ENCODE measurements around the gene TLL2. TPM values are rescaled to one million over a fixed set of nuclear protein-coding genes. Genes with fewer than 3 reads are reported as not detected.

Gene TLL2
- total RNA-seq, 1 experiment from 2014 or later = 0.64 TPM

DNA sequence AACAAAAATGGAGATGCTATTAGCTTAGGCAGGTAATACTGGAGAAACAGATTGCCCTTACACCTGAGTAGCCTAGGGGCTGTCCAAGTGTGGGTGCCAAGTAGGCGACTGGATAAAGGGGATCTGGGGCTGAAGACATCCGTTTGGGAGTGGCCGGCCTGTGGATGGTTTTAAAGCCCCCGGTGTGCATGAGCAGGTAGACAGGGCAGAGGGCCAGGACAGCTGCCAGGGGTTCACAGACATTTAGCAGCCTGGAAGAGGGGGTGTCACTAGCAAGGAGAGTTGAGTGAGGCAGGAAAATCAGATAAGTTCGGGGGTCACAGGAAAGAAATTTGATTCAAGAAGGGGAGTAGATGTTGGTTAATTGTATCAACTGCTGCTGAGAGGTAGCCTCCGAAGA, 153.4 kb downstream of the TLL2 start:
- no peak for DNase-seq (ENCODE audit: low spot score)

DNA sequence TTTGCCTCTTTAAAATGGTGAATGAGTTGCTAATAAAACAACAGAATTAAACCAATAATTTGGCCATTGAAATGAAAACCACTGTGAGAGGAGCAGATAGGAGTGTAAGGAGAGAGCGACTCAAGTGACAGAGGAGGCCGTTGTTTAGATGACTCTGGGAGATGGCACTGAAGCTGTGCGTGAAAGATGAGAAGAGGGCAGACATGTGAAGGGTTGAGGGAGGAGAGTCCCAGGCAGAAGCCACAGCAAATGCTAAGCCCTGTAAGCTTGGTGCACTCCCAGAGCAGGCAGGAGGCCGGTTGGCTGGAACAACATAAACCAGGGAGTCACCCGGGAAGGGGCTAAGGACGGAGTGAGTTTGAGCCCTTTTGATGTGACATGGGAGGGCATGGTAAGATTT, 154.1 kb downstream of the TLL2 start:
- no peak for DNase-seq (ENCODE audit: low spot score)

DNA sequence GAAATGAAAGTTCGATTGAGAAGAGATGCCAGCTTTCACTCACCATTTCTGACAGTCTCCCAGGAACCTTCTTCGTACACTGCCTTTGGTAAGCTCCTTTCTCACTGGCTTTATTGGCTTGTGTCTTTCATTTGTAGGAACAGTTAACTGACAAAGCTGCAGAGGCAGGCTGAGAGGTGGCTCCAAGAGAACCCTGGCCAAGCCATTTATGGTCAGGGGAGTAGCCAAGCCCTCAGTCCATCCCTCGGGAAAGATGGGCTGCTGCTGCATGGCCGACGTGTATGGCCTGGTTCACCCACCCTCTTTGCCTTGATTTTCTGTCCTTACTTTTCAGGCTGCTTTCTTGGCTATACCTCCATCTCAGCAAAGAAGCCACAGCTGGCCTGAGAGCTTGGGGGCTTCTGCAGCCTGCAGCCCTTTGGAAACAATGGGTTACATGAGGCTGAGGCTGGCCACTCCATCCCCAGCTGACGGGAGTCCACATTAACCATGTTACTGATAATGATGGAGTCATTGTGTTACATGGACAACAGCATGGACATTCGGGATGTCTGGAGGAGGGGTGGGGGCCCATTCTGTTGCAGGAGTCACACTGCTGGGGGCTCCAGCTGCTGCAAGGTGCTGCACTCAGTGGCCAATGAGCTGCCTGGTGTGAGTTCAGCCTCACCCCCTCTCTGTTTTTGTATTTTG, 154.7 kb downstream of the TLL2 start, which contains the start of gene OPALIN:
Gene OPALIN (minus strand): TSS at position 152 of the 690 bp plus-strand sequence. CDS start 106 bp downstream, at position 46.
- no peak for DNase-seq (ENCODE audit: low spot score)

DNA sequence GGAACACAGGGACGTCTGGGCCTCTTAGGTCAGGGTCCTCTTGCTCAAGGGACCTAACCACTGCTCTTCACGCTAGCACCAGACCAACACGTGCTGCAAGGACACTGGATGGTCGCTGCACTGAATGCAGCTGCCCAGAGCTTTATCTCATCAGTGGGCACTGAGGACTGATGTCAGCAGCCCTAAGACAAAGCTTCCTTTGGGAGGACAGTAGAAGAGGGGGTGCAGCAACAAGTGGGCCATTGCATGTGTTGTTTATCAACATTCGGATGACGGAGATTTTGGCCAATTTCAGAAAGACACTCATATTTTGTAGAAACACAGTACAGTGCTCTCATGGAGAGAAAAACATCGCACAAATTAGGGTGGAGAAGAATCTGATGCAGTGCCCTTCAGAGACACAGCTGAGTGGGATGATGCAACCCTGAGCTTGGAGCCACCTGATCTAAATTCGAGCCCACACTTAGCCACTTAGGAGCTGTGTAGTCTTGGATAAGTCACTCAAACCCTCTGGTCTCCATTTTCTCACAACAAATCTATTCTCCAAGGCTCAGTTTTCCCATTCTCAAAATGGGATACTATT, 156.6 kb downstream of the TLL2 start:
- DNase-seq (ENCODE audit: low spot score) = no peak

DNA sequence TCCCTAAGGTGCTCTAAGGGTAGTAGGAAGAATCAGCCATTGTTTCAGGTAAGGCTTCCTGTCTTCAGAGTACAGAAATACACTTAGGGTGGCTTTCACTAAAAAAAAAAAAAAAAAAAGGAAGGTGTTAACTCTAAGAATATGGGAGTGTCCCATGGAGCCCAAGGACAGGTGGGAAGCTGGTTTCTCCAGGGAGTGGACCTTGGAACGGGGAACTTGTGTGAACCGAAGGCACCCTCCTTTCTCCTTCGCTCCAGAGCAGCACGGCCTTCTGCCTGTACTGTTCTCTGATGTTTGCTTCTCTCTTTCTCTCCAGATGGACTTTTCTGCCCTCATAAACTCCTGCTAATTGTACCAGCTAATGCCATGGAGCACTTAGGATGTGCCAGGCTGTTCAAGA, 161.1 kb downstream of the TLL2 start:
- DNase-seq (ENCODE audit: low spot score) = no peak

DNA sequence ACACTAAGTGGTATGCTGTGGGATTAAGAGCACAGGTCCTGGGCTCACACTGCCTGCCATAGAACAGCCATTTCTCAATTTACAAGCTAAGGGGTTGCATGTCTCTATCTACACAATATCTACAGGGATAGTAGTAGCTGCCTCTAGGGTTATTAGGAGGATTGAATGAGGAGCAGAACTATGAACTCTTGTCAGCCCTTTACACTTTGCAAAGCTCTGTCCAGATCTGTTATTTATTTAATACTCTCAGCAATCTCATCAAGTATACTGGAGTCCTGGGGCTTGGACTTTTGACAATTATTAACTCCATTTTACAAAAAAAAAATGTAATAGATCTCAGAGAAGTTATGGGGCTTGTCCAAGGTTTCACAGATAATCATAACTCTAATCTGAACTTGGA, 161.7 kb downstream of the TLL2 start:
- no peak for DNase-seq (ENCODE audit: low spot score)

DNA sequence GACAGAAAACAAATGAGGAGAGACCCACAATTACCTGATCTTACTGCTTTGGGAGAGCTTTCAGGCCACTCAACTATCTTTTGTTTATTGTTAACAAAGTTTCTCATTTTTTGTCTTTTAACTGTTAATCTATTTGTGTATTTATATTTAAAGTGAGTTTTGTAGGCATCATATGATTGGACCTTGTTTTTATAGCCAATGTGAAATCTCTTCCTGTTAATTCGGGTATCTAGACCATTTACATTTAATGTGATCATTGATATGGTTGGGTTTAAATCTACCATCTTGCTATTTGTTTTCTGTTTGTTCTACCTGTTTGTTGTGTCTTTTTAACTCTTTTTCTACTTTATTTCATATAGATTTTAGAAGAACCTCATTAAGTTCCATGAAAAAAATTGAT, 167.4 kb downstream of the TLL2 start:
- DNase-seq (ENCODE audit: low spot score) = no peak

DNA sequence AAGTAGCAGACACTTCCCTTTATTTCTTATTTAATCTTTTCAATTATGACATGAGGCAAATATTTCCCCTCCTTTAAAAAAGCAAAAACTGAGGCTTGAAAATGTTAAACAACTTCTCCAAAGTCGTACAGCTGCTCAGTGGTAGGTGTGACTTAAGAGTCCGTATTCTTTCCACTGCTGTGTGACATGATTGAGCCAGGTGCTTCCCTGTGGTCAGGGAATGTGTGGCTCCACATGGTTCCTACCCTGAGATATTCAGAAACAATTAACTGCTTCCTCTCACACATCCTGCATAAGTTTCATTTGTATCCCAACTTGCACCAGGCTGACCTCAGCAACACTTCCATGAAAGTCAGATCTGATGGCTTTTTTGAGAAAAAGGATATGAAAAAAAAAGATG, 168.5 kb downstream of the TLL2 start:
- no peak for DNase-seq (ENCODE audit: low spot score)

DNA sequence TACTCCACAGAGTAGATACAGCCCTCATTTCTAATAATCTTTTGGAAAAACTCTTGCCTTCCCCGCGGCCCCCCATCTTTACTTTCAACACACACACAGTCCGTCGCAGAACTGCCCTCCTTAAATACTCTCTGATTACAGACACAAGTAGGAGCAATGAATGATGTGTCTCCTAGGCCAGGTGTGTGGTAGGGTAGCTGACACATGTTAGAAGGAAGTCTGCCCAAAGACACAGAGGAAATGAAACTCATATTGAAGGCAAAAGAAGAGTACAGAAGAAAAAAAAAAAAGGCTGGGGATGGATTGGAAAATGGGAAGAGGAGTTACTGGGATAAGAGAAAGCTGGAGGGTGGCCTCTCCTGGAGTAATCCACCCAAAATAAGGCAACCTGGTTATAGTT, 169.5 kb downstream of the TLL2 start:
- no peak for DNase-seq (ENCODE audit: low spot score)

DNA sequence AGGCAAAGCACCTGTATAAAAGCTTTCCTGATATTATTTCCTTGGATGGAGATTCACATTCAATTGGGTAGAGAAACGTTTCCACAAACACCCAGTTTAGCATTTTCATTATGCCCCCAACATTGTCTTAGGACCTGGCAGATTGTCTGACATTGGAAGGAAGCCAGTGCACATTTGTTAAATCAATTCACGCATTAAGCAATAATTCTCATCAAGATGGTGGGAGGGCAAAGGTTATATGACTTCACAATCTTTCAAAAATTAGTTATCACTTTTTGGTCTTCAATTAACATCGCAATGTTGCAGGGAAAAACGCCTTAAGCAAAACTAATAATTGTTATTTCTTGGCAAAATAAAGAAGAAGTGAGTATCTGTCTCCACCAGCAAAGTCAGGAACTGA, 171.3 kb downstream of the TLL2 start:
- no peak for DNase-seq (ENCODE audit: low spot score)

DNA sequence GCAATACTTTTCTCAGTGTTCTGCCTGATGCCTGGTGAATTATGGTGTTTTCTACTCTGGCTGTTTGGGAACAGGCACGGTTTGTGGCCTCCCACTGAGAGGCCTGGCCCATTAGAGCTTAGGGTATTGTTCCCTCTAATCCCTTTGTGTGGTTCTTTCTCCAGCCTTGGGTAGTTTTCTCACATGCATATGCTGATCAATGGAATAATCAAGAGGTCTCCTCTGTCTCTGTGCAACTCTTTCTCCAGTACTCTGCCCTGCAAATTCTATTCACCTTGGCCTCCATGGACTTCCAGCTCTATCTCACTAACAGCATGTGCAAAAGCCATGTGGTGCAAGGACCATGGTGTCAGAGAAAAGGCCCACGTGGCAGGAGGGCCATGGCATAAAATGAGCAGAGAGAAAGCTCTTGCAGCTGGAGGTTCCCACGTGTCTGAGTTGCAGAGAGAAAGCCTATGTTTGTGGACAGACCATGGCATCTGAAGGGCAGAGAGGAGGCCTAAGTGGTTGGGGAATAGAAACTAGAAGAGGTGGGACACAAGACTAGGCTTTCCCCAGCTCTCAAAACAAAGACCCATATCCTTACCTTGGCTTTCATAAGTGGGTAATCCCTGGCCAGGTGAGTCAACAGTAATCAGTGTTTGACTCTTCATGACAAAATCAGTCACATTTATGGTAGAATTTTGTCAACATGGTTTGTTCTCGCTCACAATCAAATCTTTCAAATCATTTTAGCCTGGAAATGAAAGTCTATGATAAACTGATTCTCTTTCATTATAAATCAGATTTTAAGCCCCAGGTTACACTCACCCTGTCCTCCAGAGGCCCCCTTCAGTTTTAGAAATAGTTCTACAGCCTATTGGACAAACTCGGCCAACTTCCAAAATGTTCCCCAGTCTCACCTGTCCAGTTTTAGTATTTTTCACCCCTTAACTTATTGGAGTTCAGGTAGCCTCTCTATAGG, 172.2 kb downstream of the TLL2 start:
- DNase-seq (ENCODE audit: low spot score) = no peak

DNA sequence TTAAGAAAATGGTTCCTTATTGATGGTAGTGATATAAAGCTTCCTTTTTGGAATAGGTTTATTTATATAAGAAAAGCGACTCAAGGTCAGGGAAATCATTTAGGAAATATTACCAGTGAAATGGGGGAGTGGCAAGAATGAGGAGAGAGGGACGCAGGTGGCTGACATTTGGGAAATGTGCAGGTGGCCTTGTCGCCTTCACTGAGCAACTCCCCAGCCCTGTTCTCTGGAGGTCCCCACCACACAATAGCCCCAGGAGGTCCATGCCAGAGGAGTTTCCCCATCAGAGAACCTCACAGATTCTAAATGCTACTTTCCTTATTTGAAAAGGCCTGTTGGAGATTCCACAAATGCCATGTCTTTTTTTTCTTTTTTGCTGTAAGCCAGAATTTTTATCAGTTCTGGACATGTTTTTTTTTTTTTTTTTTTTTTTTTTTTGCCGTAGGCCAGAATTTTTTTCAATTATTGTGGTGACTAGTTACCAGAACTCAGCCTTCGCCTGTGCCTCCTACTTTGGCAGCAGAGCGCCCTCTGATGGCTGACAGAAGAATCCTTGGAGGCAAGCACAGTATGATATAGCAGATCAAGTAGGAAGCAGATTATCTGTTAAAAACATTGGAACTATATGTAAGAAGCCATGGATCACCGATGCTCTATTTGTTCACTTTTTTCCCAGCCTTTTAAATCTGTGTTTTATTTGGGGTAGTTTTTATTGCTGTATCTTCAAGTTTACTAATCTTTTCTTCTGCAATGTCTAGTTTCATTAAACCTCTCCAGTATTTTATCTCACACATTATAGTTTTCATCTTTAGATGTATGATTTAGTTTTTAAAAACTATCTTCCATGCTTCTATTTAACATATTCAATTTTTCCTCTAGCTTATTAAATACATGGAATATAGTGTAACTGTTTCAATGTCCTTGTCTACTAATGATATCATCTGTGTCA, 173.5 kb downstream of the TLL2 start:
- DNase-seq (ENCODE audit: low spot score) = peak; percentile 77

DNA sequence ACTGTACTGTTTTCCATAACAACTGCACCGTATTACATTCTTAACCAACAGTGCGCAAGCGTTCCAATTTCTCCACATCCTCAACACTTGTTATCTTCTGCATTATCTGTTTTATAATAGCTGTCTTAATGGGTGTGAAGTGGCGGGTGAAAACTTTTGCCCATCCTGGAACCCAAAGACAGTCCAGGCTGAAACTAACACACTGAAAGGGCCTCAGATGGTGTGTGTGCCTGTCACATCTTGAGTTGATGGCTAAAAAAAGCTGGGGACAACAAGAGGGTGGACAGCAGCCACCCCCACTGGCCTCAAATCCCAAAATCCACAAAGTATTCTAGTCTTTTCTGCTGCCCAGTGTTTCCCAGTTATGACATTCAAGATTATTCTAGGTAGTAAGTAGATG, 174.3 kb downstream of the TLL2 start:
- DNase-seq (ENCODE audit: low spot score) = no peak

DNA sequence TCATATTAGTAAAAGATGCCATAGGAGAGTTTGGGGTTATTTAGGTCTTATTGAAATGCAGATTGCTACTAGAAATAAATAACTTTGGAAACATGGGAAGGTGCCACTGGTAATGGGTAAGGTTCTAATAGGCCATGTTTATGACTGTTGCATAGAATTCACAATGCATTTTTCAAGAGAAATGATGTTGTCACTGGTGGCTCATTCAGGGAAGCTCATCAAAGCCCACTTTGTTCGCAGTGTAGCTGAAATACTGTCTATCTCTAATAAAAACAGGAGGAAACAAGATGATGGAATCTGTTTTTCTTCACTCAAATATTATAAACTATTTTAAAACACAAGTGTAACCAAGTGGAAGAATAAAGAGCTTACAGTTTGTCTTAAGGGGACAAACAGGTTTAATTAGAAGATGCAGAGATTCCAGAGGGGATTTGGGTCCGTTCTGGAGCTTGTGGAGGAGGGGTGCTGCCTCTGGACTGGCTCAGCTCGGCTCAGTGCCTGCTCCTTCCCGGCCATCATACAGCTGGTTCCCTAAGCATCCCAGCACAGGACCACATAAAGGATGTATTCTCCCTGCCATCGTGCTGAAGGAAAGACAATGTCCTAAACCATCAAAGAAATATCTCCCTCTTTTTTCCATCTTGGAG, 175.3 kb downstream of the TLL2 start:
- DNase-seq (ENCODE audit: low spot score) = no peak

DNA sequence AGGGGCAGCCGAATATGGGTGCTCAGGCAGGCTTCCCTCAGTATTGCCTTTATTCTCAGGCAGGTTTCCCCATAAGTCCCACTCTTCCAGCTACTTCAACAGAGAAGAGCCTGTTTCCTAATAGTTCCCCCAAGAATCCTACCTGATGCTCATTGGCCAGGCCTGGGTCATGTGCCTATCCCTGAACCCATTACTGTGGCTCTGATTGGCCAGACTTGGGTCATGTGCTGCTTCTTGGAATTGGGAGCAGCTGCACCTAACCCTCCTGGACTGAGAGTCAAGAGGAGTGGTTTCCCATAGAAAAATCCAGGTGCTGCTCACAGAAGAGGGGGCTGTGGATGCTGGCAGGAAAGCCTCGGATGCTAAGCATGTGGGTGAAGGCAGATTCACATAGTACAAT, 176.6 kb downstream of the TLL2 start:
- DNase-seq (ENCODE audit: low spot score) = no peak

DNA sequence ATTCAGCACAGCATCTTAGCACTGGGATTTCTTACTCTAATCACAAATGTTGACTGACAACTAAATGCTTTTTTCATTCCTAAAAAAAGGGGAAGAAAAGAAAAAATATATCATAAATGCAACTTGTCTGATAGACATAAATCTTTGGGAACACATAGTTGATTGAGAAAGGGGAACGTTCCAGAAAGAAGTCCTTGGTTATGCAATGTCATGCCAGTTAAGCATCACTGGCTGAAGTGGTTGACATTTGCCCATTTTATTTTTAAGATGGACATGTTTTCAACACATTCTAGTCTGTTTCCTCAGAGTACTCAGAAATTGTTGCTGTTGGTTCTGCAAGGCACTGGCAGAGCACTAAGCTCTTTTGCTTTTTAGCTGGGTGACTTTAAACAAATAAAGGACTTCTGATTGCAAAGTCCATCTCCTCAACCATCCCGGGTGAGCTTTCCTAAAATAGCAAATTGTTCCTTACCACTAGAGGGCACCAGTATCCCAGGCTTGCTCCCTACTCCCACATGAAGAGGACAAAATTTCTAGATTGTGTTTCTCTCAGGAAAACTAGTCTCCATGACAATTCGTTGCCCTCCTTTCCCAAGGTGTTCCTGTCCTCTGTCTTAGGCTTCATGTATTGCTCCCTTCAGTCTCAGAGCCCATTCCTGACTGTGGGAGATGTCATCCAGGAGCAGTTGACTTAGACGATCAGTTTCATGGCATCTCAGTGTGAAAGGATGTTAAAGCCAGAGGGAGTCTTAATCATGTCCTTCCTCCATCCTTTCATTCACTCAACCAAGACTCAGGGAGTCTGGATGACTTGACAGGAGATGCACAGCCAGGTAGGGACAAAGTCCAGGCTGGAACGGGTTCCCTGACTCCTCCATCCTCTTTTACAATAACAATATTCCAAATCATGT, 178.9 kb downstream of the TLL2 start:
- DNase-seq (ENCODE audit: low spot score) = peak; percentile 37

DNA sequence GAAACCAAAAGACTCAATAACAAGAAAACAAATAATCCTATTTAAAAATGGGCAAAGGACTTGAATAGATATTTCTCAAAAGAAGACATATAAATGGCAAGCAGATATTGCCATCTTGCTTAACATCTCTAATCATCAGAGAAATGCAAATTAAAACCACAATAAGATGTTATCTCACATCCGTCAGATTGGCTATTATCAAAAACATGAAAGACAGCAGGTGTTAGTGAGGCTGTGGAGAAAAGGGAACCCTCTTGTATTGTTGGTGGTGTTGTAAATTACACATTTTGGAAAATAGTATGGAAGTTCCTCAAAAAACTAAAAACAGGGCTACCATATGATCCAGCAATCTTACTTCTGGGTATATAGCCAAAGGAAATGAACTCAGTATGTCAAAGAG, 180.6 kb downstream of the TLL2 start:
- no peak for DNase-seq (ENCODE audit: low spot score)

DNA sequence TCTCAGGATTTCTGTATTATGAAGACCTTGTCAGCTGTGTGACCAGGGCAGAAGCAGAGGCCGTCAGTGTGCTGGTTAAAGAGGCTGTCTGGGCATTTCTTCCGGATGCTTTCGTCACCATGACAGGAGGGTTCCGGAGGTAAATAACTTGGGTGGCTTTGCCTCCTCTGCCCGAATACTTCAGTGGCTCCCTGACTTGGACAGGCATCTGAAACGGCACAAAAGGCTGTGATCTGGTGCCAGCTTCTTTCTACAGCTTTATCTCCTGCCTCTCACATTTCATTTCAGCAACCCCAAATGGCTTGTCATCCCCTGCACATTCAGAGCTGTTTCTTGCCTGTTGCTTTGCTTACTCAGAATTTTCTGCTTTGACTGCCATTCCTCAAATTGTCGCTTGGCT, 186.3 kb downstream of the TLL2 start:
- no peak for DNase-seq (ENCODE audit: low spot score)

DNA sequence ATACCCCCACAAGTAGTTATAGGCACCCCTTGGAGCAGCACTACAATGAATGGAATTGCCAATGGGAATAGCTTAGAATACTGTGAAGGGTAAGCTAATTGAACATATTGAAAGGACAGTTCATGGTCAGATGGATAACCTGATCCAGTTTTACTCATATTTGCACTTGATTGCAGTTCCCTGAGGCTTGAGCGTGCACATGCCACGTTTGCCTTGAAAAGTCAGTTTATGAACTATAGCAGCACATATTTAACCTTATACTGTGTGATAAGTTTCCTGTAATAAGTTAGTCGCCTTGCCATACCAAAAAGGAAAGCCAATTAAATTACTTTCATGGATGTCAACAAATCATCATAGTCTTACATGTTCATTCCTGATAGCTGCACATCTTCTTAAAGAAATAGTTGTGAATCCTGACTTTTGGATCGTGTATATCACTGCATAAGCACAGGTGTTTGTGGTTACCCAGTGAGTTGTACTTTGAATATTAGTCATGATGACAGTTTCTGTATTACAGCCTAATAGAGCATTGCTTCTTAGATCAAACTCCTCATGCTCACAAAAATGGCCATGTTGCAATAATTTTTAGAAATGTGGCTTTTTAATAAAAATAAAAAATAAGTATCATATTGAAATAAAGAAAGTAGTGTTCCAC, 187.9 kb downstream of the TLL2 start:
- no peak for DNase-seq (ENCODE audit: low spot score)
